Posterior cingulate gyrus (tissue), 11 donors: ENCODE results near the gene MTA3.

ENCODE experiments used
- DNase-seq, 10 donors: peaks; one replicate each; pipeline versions ENCODE4 v3.0.0 to v3.0.0-alpha.2; 2020 to 2021; ENCODE audit warnings: mixed read lengths in 3 of 10
- intact Hi-C: fragments of 100-400 bp; cut with DNase I; formaldehyde crosslinking; loops from one replicate; pipeline ENCODE4 v1.15.1; 2023

The MTA3 gene

DNA sequence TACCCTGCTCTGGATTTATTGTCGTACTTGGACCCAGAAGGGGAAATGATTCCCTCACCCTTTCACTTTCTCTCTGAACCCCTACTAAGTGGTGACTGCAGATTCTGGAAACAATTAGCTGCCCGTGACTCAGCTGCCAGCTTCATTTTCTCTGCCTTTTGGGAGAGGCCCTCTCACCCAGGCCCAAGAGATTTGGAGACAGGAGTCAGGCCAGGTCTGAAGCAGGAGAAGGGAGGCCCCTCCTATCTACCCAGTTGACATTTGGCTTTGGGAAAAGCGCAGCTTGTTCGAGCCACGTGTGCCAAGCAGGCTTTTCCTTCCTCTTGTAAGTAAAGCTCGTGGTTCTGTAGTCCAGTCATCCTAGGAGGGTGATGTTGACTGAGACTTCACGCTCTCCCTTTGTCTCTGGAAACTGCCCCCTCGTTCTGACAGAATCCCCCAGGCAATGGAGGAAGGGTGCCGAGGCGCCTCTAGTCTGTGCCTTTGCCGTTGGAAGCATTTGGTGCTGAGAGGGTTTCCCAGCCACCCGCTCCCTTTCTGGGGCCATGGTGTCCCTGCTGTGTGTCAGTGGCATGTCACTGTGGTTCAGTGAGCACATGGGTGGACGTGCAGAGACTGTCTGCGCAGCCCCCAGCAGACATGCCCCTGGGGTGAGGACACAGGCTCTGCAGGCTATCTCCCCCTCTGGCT, 186.9 kb downstream of the MTA3 start:
- intact Hi-C loops, result no loop called here
- peak in 1 of 10 donors; percentile 40 for DNase-seq

DNA sequence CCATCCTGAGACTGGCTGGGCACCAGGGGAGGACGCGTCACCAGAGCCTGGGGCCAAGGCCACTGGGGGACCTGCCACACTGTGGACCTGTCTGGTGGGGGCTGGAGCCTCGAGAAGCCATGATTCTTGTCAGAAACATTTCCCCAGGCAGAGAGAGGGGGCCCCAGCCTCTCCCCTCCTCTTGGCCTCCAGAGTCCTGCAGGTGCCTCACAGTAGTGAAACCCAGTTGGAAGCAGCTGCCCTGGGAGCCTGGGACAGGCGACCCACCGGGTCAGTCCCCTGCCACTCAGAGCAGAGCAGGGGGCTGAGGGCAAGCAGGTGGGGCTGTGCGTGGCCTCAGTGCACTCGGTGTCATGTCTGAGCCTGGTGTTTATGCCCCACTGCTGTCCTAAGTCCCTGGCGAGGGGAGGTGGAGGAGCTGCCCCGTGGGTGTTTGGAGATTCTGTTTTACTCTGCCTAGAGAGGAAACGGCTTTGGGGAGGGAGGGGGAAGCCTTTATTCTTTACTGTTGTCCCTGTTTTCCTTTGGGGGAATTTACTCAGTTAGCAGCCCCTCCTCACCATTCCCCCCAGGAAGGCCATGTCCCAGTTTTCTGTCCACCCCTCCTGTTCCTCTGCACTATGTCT, 187.8 kb downstream of the MTA3 start:
- intact Hi-C loops, result no loop called here
- no peak for DNase-seq

DNA sequence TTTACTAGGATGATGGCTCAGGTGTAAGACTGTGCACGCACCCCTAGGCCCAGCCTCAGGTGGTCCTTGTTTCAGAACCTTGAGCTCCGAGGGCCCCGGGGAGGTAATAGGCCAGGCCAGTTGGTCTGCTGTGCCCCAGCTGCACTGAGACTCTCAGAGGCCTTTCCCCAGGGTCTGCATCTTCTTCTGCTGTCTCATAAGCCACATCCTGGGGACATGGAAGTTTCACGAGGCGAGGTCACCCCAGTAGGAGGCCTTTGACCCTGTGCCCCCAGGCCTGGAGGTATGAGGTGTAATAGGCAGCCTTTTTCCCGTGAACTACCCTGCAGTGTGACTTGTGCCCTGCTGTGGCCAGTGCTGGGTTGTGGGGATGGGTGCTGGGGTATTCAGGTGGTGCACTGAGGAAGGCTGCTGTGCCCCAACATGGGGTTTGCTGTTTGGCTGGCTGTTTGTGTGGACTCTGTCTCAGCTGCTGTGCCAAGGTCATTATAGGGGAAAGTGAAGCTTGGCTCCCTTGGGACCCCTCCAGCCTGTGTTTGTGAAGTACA, 188.6 kb downstream of the MTA3 start:
- intact Hi-C loops, result no loop called here
- DNase-seq, result no peak

DNA sequence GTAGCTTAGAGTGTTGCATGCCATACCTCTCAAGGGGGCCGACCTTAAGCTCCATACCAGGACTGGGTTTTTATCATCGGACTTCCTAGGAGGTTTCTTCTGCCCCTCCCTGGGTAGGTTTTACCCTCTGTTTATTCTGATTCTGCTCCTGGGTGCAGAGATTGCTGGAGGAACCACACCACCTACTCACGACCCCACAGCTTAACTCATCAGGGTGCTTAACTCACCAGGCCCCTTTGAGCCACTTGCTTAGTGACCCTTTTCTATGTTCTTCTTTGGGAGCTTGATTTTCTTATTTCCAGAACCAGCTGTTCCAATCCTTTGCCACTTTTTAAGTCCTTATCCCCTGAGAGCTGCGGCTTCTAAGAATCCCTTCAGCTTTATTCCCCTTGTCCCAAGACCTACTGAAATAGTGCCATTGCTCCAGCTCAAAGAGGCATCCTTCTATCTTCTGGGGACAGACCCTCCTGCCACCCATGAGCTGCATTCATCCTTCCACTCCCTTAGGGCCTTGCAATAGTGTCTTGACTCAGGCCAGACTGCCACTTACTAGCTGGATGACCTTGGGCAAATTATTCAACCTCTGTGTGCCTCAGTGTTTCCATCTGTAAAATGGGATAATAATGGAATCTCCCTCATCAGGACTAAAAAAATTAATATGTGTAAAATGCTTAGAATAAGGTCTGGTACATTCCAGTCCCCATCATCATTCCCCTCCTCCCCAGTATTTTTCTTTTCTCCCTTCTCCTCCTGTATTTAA, 189.7 kb downstream of the MTA3 start:
- no peak for DNase-seq
- intact Hi-C loops, result no loop called here

DNA sequence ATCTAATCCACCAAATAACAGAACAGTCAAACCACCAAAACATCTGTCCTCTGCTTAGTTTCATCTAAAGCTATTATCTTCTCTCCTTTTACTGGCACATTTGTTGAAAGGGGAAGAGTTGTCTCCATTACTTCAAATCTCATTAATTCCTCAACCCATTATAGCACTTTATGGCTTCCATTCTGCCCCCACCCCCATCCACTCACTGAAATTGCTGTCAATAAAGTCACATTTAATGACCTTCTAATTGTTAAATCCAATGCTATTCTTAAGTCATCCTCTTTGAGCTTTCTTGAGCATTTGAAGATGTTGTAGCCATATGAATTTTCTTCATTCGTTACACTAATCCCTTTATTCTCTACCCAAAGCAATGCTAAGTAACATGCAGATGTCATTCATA, 190.3 kb downstream of the MTA3 start:
- intact Hi-C loops, result no loop called here
- DNase-seq, result no peak

DNA sequence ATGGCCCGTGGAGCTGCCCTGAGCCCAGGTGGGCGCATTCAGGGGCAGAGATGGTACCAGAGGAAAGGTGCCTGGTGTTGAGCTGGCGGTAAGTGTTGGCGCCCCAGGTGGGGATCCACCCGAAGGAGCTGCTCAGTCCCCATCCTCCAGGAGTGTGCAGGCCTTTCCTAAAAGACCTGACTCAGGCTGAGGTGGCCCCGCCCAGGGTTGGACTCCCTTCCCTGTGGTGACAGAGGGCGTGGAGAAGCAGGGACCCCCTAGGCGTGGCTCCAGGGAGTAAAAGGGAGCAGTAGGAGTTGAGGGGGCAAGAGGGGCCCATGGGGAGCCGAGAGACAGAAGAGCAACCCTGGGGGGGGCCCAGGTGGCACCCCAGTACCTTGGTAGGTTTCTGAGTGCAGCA, 193.1 kb downstream of the MTA3 start:
- DNase-seq, result peak in 1 of 10 donors; percentile 78
- intact Hi-C loops, result no loop called here

DNA sequence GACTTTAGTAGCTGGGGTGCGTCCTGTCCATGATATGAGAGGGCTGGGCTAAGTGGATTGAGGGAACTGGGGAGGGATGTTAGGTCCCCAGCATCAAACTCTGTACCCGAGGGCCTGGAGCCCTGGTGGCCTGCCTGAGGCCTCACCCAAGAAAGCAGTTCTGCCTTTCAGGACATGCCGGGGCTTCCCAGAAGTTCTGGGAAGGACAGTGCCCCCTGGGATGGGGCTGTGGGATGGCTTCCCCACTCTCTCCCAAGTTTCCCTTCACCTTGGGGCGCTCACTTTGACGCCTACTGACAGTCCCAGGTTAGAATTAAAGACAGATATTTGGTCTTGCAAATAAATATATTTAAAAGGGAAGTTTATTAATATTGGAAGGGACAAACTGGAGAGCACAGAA, 193.7 kb downstream of the MTA3 start:
- peak in 1 of 10 donors; percentile 26 for DNase-seq
- intact Hi-C loops, result no loop called here

DNA sequence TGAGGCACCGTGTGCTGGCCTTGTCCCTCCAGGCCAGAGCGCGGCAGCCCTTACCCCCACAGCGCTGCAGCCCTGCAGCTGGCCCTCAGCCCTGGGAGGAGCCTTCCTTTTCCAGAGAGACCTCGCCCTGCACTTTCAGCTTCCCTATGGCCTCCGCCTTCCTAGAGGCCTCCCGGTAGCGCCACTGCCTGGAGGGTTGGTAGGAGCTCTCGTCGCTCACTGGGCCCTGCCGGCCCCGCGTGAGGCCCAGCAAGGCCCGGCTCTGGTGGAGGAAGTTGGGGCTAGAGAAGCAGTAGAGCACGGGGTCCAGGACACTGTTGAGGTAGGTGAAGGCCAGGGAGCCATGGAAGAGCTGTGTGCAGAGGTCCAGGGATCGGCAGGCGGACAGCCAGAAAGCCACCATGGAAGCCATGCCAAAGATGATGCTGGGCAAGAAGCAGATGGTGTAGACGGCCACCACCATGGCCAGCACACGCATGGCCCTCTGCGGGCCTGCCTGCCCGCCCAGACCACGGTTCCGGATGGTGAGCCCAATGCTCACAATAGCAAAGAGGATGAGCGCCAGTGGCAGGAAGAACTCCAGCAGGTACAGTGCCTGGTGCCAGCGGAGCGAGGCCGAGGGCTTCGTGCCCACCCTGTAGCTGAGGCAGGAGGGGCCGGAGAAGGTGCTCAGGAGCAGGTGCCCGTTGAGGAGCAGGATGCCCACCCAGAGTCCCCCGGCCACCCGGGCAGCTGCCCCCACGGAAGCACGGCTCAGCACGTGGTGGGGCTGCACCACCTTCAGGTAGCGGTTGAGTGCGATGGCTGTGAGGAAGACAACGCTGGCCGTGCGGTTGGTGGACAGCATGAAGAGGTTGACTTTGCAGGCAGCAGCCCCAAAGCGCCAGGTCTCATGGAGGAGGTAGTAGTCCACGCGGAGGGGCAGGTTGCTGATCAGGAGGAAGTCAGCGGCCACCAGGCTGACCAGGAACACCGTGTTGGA, 194.7 kb downstream of the MTA3 start:
- intact Hi-C loops, result no loop called here

DNA sequence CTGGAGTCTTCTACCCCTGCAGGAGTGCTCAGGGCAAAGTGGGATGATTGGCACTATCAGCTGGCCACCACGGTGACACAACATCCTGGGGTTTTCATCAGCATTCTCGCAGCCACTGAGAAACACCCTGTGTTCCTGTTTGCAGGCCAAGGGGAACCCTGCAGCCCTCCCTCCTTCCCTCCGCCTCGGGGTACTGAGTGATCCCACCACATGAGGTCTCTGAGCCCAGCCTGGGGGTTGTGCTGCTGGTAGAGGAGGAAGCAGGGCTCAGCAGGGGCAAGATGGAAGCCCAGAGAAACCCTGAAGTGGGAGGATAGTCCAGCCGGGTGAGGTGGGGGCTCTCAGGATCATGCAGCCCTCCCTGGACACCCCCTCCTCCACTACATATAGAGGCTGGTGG, 195.7 kb downstream of the MTA3 start, which contains the start of gene OXER1:
TSS of gene OXER1 (minus strand) at position 40 of the 400 bp plus-strand sequence. CDS start 73 bp downstream, outside the sequence.
- intact Hi-C loops, result no loop called here

More for the DNA sequence above, 194.7 kb downstream of the MTA3 start:
- peak in 1 of 10 donors; percentile 74 for DNase-seq

DNA sequence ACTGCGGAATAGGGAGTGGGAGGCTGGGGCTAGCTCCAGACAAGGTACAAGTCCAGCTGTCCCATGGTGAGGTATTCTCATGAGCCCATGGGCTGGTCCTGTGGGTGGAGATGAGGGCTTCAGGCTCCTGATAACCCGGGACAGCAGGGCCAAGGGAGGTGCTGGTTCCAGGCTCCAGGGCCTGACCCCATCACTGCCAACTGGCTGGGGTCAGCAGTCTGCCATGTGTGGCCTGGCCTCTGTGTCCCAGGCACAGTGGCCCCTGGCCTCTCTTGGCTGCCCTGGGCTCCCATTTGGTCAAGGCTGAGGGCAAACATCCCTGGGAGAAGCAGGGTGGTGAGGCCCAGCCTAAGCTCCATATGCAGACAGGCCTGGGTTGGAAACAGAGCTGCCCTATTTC, 196.5 kb downstream of the MTA3 start:
- peak in 1 of 10 donors; percentile 75 for DNase-seq
- intact Hi-C loops, result no loop called here

More for the DNA sequence above, 195.7 kb downstream of the MTA3 start, which contains the start of gene OXER1:
- peak in 1 of 10 donors; percentile 75 for DNase-seq

DNA sequence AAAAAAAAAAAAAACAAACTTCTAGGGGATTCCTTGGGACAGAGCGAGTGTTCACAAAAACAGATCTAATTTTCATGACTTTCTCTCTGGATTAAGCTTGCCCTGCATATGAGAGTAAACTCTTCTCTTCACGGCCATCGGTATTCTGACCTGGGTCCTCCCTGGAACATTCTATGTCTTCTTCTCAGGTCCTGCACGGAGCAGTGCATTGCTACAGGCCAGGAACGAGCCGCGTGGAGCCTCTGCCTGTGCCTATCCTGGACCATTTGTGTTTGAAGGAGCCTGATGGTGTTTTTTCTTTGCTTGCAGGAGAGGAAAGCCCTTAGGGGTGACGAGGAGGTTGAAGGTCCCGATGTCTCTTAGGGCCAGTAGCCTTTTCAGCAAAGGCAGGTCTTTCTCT, 197.3 kb downstream of the MTA3 start:
- peak in 1 of 10 donors; percentile 77 for DNase-seq
- intact Hi-C loops, result no loop called here

DNA sequence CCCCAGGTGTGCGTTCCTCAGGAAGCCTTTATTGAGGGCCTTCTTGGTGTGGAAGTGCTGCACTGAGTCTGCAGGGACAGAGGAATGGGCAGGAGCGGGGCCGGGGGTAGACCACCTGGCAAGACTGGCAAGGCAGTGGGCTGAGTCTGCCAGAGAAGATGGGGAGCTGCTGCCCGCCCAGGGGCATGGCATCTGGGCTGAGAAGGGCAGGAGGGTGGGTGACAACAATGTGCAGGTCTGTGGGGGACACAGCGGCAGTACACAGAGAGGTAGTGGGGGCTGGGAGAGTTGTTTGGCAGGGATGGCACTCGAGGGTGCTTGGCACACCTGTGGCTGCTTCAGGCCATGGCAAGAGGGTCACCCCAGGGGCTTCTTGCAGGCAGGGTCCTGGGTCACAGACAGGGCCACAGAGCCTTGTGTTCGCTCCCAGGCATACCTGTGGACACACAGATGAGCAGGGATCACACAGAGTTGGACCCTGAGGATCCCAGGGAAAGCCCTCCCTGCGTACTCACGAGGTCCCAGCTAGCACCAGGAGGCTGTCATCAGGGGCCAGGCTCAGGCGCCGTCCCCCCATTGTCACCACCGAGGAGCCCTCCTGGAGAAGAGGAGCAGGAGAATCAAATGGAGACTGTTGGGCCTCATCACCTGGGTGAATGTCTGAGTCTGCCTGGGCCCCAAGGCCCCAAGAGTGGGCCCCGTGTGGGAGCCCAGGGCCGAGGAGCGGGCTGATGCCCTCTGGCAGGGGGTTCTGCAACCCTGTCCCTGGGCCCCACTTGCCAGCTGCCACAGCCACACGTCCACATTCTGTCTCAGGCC, 198.9 kb downstream of the MTA3 start:
- peak in 1 of 10 donors; percentile 75 for DNase-seq
- intact Hi-C loops, result no loop called here

DNA sequence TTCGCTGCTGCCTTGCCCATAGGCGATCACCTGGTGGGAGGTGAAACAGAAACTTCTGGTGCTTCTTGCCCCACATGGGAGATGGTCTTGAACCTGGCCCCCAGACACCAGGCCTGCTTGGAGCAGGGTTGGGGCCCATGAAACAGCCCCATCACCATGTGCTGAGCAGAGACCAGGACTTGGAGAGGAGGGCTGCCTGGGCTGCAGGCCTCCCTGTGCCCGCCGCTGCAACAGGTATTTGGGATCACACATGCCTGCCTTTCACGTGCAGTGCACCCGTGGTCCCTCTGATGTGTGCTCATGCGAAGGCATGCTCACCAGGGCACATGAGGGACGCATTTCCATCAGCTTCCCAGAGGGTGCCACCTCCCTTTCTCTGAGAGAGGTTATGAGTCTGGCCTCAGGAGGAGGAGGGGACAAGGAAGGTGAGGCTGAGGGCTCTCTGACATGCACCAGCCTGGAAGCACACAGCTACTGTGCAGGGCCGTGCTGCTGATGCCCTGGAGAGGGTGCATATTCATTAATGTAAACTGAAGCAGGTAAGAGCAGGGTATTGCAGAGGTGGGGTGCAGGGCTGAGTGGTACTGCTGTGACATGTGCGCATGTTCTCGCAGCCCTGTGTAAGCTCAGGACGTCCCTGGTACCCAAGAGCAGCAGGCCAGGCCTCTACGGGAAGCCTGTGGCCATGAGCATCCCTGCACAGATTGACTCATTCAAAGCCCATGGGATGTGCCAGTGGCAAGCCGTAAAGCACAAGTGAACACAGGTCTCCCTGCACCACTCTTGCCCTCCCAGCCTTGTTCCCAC, 199.7 kb downstream of the MTA3 start:
- intact Hi-C loops, result no loop called here
- peak in 1 of 10 donors; percentile 72 for DNase-seq

DNA sequence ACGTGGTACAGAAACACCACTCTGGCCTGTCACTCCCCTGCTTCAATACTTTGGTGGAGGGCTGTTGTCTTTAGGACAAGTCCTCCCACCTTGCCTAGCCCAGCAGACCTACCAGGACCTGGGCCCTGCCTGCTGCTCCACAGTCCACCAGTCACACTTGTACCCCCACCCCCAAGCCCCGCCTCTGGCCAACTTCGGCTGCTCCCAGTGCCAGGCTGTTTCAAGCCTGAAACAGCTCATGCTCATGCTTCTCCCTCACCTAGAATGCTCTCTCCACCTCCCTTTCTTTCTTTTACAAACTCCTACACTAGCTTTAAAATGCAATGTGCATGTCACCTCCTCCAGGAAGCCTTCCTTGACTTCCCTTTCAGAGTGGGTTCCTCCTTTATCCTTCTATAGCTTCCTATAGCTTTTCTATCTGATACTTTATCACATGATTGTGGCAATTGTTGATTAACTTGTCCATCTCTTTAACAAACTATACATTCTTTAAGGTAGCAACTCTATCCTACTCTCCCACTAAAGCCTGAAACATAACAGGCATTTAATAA, 200.3 kb downstream of the MTA3 start:
- intact Hi-C loops, result no loop called here
- peak in 1 of 10 donors; percentile 40 for DNase-seq

DNA sequence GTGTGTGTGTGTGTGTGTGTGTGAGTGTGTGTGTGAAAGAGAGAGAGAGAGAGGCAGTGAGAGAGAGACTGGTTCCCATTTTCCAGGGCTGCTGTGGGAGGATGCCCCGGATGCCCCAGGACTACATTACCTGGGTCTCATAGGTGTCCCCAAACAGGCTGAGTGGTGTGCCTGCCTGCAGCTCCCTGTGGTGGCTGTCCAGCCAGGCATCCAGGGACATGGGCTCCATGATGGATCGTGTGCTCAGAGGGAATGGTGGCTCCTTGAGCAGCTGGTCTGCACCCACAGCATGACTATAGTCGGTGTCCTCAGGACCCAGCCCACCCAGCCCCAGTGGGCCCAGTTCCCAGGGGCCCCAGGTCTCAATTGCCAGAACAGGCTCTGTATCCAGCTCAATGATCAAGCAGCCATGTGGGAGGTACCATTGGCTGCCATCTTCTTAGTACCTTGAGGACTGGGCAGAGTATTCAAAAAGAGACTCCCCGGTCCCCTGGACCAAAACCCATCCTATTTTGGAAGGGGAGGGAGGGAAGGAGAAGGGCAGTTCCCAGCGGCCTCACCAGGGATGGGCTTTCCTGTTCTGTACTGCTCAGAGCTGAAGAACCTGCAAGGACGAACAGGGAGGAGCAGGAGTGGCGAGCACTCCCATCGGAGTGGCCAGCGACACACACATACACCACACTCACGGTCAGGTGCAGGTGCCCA, 201.3 kb downstream of the MTA3 start:
- intact Hi-C loops, result no loop called here
- peak in 1 of 10 donors; percentile 21 for DNase-seq

DNA sequence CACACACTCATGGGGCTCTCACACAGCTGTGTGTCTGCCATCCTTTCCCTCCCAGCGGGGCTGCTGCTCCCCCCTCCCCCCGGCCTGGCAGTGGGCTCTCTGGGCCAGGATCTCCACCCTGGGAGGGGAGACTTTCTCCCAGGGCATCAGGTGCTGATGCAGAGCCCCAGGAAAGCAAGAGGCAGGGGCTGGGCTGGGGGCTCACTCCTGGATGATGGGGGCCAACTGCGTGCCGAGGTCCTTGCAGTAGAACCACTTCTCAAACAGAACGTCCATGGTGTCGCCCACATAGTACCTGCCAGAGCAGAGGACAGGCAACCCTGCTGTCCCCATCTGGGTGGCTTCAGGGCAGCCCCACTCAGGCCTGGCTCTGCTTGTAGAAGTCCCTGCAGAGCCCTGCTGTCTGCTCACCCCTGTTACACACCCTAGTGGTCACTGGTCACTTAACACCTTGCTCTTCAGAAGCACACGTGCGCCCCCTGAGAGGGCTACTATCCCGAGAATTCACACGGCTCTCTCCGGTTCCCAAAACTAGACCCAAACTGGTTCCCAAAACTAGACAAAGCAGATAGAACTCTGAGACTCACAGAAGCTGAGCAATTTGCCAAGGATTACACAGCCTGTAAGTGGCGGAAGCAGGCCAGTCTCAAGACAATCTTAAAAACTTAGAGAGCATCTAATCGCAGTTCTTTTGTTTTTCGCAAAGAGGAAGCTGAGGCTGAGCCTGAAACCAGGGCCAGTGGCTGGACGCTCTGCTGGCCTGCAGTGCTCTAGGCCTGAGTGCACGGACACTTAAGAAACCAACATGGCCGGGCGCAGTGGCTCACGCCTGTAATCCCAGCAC, 202.1 kb downstream of the MTA3 start:
- peak in 2 of 10 donors; percentile 47 to 82 for DNase-seq
- intact Hi-C loops, result no loop called here
